Bronchial epithelial cell (primary cell): Measurements from ENCODE around the gene AUH. TPM values are rescaled to one million over a fixed set of nuclear protein-coding genes. Genes with fewer than 3 reads are reported as not detected.

ENCODE experiments used
- DNase-seq: peaks from one replicate; pipeline ENCODE4 v3.0.0-alpha.2; 2010; ENCODE audit warnings: low read depth
- FAIRE-seq: peaks from 2 replicates; lab custom pipeline; 2011; peaks lifted over from hg19 to GRCh38; lab: Jason Lieb, UNC
- H3K27me3 ChIP-seq: 2 replicates; pipeline ENCODE4 v1.5.1; 2011; ENCODE audit warnings: low read length; ENCODE audit not compliant: control insufficient read depth, insufficient read depth
- H3K36me3 ChIP-seq: 2 replicates; pipeline ENCODE4 v1.5.1; 2011; ENCODE audit warnings: low read length; ENCODE audit not compliant: control insufficient read depth, insufficient read depth
- H3K4me3 ChIP-seq: 2 replicates; pipeline ENCODE4 v1.5.1; 2011; ENCODE audit warnings: mild to moderate bottlenecking, low read depth, low read length, control low read depth
- total RNA-seq: library from RNA; depleted of rRNA; stranded (reverse); fragments of >200 nt; gene quantifications from 2 replicates; pipeline ENCODE4 v1.2.1, GENCODE V29; 2014
- TF ChIP-seq, protein P1 (sequence below): IDR thresholded peaks from 2 replicates; pipeline ENCODE4 v1.5.1; 2011; ENCODE audit warnings: mild to moderate bottlenecking, moderate library complexity, low read length, control low read depth, inconsistent platforms; ENCODE audit not compliant: insufficient read depth, severe bottlenecking

The AUH gene
- total RNA-seq, 1 donor from 2014 or later, result 16.8 TPM

DNA sequence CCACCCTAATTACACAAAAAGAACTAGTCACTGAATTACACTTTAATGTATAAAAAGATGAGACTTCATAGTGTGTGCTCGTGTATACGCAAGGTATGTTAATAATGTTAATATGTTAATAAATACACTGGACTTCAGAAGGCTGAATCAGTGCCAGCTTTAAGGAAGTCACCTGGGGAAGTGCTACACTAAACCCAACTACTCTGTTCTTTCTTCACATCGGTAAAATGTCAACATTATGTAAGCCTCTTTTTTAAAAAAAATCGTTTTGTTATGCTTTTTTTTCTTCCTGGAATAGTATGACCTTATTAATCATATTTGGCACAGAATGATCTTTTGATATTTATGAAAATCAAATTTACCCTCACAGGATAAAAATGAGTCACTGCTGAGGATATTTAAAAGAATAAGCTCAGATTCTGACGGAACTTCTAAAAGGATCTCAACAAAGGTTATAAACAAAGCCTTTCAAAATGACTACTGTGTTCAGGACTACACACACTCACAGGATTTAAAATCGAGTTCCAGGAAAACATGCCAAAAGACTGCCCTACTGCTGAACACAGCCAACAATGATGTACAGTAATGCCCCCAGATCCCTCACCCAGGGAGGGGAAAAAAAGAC, 75.9 kb downstream of the AUH start:
- Histone ChIP-seq H3K27me3 (no peaks in the 10 kb centered on the region), H3K36me3 (no peaks in the 10 kb centered on the region), H3K4me3 (no peak overlapping the region)
- TF ChIP-seq, protein P1, sequence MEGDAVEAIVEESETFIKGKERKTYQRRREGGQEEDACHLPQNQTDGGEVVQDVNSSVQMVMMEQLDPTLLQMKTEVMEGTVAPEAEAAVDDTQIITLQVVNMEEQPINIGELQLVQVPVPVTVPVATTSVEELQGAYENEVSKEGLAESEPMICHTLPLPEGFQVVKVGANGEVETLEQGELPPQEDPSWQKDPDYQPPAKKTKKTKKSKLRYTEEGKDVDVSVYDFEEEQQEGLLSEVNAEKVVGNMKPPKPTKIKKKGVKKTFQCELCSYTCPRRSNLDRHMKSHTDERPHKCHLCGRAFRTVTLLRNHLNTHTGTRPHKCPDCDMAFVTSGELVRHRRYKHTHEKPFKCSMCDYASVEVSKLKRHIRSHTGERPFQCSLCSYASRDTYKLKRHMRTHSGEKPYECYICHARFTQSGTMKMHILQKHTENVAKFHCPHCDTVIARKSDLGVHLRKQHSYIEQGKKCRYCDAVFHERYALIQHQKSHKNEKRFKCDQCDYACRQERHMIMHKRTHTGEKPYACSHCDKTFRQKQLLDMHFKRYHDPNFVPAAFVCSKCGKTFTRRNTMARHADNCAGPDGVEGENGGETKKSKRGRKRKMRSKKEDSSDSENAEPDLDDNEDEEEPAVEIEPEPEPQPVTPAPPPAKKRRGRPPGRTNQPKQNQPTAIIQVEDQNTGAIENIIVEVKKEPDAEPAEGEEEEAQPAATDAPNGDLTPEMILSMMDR, result no peak
- DNase-seq, result peak; percentile 32
- no peak for FAIRE-seq

DNA sequence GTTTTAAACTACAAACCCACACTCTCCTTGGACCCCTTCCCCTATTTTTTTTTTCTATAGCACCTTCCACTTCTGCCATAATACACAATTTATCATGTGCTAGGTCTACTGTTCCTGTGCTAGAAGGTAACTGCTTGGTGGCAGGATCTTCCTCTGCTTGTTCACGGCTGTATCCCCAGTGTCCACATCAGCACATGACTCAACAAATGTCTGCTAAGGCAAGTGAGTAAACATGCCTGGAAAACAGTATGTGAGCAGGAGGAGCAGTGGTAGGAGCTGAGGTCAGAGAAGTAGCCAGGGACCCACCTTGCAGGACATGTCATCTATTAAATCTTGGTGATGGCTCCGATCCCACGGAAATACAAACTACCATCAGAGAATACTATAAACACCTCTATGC, 79.4 kb downstream of the AUH start:
- H3K4me3 ChIP-seq, result no peak overlapping the region
- H3K27me3 ChIP-seq, result no peaks in the 10 kb centered on the region
- H3K36me3 ChIP-seq, result no peaks in the 10 kb centered on the region
- DNase-seq (peak; percentile 85), FAIRE-seq (no peak)
- TF ChIP-seq, protein P1, result no peak

DNA sequence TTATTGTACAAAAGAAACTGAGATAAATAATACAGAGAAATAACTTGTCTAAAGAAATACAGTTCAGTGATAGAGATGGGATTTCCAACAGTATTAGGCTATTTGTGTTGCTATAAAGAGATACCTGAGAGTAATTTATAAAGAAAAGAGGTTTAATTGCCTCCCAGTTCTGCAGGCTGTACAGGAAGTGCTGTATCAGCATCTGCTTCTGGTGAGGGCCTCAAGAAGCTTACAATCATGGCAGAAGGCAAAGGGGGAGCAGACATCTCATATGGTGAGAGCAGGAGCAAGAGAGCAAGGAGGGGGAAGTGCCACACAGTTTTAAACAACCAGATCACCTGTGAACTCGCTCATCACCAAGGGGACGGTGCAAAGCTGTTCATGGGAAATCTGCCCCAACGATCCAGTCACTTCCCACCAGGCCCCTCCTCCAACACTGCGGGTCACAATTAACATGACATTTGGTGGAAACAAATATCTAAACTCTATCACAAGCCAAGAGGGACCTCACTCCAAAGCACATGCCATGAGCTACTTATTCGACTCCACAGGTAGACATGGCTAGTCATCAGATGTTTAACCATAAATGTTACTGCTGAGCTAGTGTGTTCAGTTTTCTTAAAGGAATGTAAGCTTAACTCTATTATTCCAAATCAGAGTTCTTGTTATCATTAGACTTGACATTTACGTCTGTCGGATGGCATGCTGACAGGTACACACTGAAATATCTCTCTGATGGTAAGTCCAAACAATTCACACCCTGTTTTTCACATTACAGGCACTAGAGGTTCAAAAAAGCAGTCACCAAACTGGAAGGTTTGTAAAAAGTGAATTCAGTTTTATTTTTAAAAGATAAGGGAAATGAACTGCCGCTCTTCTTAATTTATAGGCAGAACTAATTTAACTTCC, 82.2 kb downstream of the AUH start:
- Histone ChIP-seq H3K4me3 (no peak overlapping the region), H3K36me3 (no peaks in the 10 kb centered on the region), H3K27me3 (no peaks in the 10 kb centered on the region)
- FAIRE-seq (no peak), DNase-seq (no peak)
- TF ChIP-seq, protein P1, result no peak

DNA sequence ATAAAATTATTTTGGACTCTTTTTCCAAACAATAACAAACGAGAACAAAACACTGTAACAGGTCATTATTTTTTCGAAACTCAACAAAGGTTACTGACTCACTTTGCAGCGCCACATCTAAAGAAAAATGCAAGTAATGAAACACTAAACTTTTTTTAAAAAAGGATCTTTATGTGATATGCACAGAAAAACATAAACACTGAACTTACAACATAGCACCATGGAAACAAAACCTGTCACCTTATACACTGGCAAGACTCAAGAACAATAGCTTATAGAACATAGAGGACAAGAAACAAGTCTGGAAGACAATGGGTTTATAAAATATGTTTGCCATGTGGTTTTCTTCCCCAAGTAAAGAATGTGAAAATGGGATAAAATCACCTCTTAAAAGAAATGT, 85.2 kb downstream of the AUH start:
- no peaks in the 10 kb centered on the region for H3K27me3 ChIP-seq
- FAIRE-seq, result no peak
- no peak overlapping the region for H3K4me3 ChIP-seq
- no peak for DNase-seq
- TF ChIP-seq, protein P1, result no peak
- no peaks in the 10 kb centered on the region for H3K36me3 ChIP-seq

DNA sequence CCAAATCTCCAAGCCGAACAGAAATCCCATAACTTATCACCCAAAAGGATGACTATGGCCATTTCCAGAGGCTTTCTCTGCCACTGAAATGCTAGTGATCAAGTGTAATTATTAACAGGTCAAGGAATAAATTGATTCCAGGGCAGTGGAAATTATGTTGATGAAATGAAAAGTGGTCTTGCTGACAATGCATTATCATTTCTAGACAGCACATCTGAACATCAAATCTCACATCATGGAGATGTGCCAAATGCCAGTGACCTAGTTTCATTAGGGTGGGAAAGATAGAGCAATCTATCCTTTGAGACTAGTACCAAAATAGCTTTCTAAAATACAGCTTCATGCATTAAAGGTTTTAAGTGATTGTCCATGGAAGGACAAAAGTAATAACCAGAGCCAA, 86.1 kb downstream of the AUH start:
- Histone ChIP-seq H3K27me3 (no peaks in the 10 kb centered on the region), H3K4me3 (no peak overlapping the region), H3K36me3 (no peaks in the 10 kb centered on the region)
- DNase-seq (no peak), FAIRE-seq (no peak)
- TF ChIP-seq, protein P1, result no peak
